Fibroblast of lung (primary cell): ENCODE results near the gene TTC17. TPM values are rescaled to one million over a fixed set of nuclear protein-coding genes. Genes with fewer than 3 reads are reported as not detected.

Experiments
- DNase-seq, 2 donors: peaks; one replicate each; pipeline versions ENCODE4 v3.0.0 to v3.0.0-alpha.2; 2010; ENCODE audit warnings: low read depth in 2 of 2
- H2AFZ ChIP-seq: 2 replicates; pipeline ENCODE4 v1.5.1; 2012; ENCODE audit warnings: low read length, control low read depth, inconsistent platforms
- H3K27ac ChIP-seq: 2 replicates; pipeline ENCODE4 v1.5.1; 2011; ENCODE audit warnings: low read length, control low read depth; ENCODE audit not compliant: insufficient read depth
- H3K27me3 ChIP-seq: 2 replicates; pipeline ENCODE4 v1.5.1; 2011; ENCODE audit warnings: mild to moderate bottlenecking, low read length; ENCODE audit not compliant: control insufficient read depth, insufficient read depth
- H3K36me3 ChIP-seq: 2 replicates; pipeline ENCODE4 v1.5.1; 2011; ENCODE audit warnings: low read length; ENCODE audit not compliant: control insufficient read depth, insufficient read depth
- H3K4me1 ChIP-seq: 2 replicates; pipeline ENCODE4 v1.5.1; 2011; ENCODE audit warnings: low read length; ENCODE audit not compliant: control insufficient read depth, insufficient read depth; ENCODE audit errors: extremely low read depth
- H3K4me2 ChIP-seq: 2 replicates; pipeline ENCODE4 v1.5.1; 2011; ENCODE audit warnings: low read length, control low read depth; ENCODE audit not compliant: insufficient read depth; ENCODE audit errors: extremely low read depth
- H3K4me3 ChIP-seq, 4 experiments: fragments of 200-600 bp in 1 of 4; sonication (generic) in 1 of 4; replicated peaks in 1 of 4; 2 replicates each; pipeline ENCODE4 v1.5.1; 2011 to 2016; ENCODE audit warnings: low read length in 4 of 4, low read depth in 3 of 4, mild to moderate bottlenecking in 3 of 4, control low read depth in 2 of 4, inconsistent platforms in 1 of 4, mixed read lengths in 1 of 4; ENCODE audit not compliant: insufficient read depth in 1 of 4; ENCODE audit errors: control extremely low read depth in 1 of 4
- H3K79me2 ChIP-seq: 2 replicates; pipeline ENCODE4 v1.5.1; 2012; ENCODE audit warnings: mild to moderate bottlenecking, low read length, inconsistent platforms; ENCODE audit not compliant: control insufficient read depth, insufficient read depth
- H3K9ac ChIP-seq: 2 replicates; pipeline ENCODE4 v1.5.1; 2011; ENCODE audit warnings: mild to moderate bottlenecking, low read length, control low read depth; ENCODE audit not compliant: insufficient read depth
- H3K9me3 ChIP-seq: 2 replicates; pipeline ENCODE4 v1.5.1; 2012; ENCODE audit warnings: low read depth, low read length; ENCODE audit not compliant: control insufficient read depth, insufficient read depth
- H4K20me1 ChIP-seq: 2 replicates; pipeline ENCODE4 v1.5.1; 2011; ENCODE audit warnings: low read length; ENCODE audit not compliant: control insufficient read depth, insufficient read depth; ENCODE audit errors: extremely low read depth
- CTCF ChIP-seq, 2 donors: IDR thresholded peaks in 1 of 2; conservative IDR thresholded peaks in 1 of 2; 1 replicate in 1 of 2; 2 replicates in 1 of 2; pipeline ENCODE4 v1.5.1; 2011 to 2012; ENCODE audit warnings: low read length in 2 of 2, control low read depth in 1 of 2, inconsistent platforms in 1 of 2, low read depth in 1 of 2, mild to moderate bottlenecking in 1 of 2
- EZH2 ChIP-seq: IDR thresholded peaks from 2 replicates; pipeline ENCODE4 v1.5.1; 2012; ENCODE audit warnings: low read length, control low read depth, mild to moderate bottlenecking; ENCODE audit errors: missing control alignments
- polyA plus RNA-seq, 2 donors: library from polyadenylated mRNA; depleted of rRNA in 1 of 2; stranded (reverse) in 1 of 2; unstranded in 1 of 2; fragments of >200 nt; gene quantifications; 2 replicates each; pipeline ENCODE4 v1.2.1, GENCODE V29; 2011 to 2012; ENCODE audit warnings: missing spikeins in 1 of 2
- total RNA-seq: library from RNA; depleted of rRNA; stranded (reverse); fragments of >200 nt; gene quantifications from 2 replicates; pipeline ENCODE4 v1.2.1, GENCODE V29; 2014

TTC17 gene
- total and polyA plus RNA-seq, 2 donors (not counting 1 experiment from before 2014, with no cell fraction given): 72.3 to 129 TPM

- Histone ChIP-seq H3K27me3 (no peaks in the 10 kb centered on the region), H4K20me1 (no peaks in the 10 kb centered on the region), H3K4me3 (peak overlapping the region in 1 of 4 experiments; percentile 16), H3K36me3 (no peaks in the 10 kb centered on the region), H3K4me1 (peaks cover 11% of the 10 kb centered on the region), H3K9me3 (no peaks in the 10 kb centered on the region), H3K9ac (no peak overlapping the region), H3K79me2 (peaks cover 75% of the 10 kb centered on the region), H3K4me2 (peak overlapping the region; percentile 52), H3K27ac (peak overlapping the region; percentile 72), H2AFZ (no peak overlapping the region)
- TF ChIP-seq CTCF (conservative IDR thresholded peaks at IDR 0.05 in 1 of 2, IDR thresholded peaks at IDR 0.05 in 1 of 2; ENCODE audit: low read depth in 1 of 2, low read length in 2 of 2): no peak
- TF ChIP-seq EZH2: no peak
- peak; percentile 21 to 85 for DNase-seq
These were observed 8.9 kb downstream of the TTC17 start for GRCh38 chr11:43367382-43368178.

DNA sequence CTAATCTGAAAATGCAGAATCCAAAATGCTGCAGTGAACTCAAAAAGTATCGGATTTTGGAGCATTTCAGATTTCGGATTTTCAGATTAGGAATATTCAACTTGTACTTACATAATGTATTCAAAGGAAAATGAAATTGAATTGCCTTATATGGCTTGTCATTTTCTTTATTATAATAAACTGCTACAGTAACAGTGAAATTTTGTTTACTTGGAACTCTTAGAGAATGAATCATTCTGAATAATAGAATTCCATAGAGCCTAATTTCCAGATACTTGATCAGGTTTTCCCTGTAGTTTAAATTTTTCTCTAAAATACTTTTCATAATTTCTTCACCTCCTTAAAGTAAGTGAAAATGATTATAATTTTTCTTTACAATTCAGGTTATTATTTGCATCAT, 17.3 kb downstream of the TTC17 start:
- H3K79me2 ChIP-seq: peaks cover 34% of the 10 kb centered on the region
- H3K27ac ChIP-seq: no peak overlapping the region
- no peak overlapping the region for H3K4me3 ChIP-seq
- H3K4me2 ChIP-seq: peak overlapping the region; percentile 26
- peaks cover 3% of the 10 kb centered on the region for H3K4me1 ChIP-seq
- H3K27me3 ChIP-seq: no peaks in the 10 kb centered on the region
- no peak overlapping the region for H3K9ac ChIP-seq
- H2AFZ ChIP-seq: no peak overlapping the region
- no peaks in the 10 kb centered on the region for H3K36me3 ChIP-seq
- H3K9me3 ChIP-seq: no peaks in the 10 kb centered on the region
- no peak for TF ChIP-seq EZH2
- TF ChIP-seq CTCF (conservative IDR thresholded peaks at IDR 0.05 in 1 of 2, IDR thresholded peaks at IDR 0.05 in 1 of 2; ENCODE audit: low read depth in 1 of 2, low read length in 2 of 2): no peak
- DNase-seq: peak in 1 of 2 donors; percentile 18
- no peaks in the 10 kb centered on the region for H4K20me1 ChIP-seq

DNA sequence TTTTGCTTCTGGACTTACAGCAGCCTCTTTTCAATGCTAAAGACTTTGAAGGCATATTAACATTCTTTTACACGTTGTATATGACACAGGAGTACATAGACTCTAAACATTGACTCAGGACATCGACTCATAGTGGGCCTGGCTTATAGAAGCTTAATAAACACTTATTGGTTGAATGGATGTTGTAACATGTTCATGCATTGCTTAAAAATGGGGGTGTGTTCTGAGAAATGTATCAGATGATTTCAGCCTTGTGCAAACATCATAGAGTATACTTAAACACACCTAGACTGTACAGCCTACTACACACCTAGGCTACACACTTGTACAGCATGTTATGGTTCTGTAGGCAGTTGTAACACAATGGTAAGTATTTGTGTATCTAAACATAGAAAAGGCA, 17.9 kb downstream of the TTC17 start:
- Histone ChIP-seq H3K4me1 (peaks cover 3% of the 10 kb centered on the region), H3K27me3 (no peaks in the 10 kb centered on the region), H3K4me3 (no peak overlapping the region), H3K9me3 (no peaks in the 10 kb centered on the region), H3K9ac (no peak overlapping the region), H2AFZ (no peak overlapping the region), H3K79me2 (peaks cover 29% of the 10 kb centered on the region), H3K36me3 (no peaks in the 10 kb centered on the region), H3K4me2 (peak overlapping the region; percentile 26), H4K20me1 (no peaks in the 10 kb centered on the region), H3K27ac (peak overlapping the region; percentile 58)
- peak; percentile 56 to 86 for DNase-seq
- TF ChIP-seq CTCF (conservative IDR thresholded peaks at IDR 0.05 in 1 of 2, IDR thresholded peaks at IDR 0.05 in 1 of 2; ENCODE audit: low read depth in 1 of 2, low read length in 2 of 2) (no peak), EZH2 (no peak)
